Measurements from ENCODE around the gene DEF6. TPM values are rescaled to one million over a fixed set of nuclear protein-coding genes. Genes with fewer than 3 reads are reported as not detected.
A peak's percentile ranks its signal among the peaks of the same experiment; 100 is the strongest.
"Not testable (repeated sequence)": the region's sequence is repeated elsewhere in the genome, so short reads cannot be mapped to it uniquely, and the experiment has no call there.

Gene DEF6
- total RNA-seq, 1 donor: 1.3 TPM

DNA sequence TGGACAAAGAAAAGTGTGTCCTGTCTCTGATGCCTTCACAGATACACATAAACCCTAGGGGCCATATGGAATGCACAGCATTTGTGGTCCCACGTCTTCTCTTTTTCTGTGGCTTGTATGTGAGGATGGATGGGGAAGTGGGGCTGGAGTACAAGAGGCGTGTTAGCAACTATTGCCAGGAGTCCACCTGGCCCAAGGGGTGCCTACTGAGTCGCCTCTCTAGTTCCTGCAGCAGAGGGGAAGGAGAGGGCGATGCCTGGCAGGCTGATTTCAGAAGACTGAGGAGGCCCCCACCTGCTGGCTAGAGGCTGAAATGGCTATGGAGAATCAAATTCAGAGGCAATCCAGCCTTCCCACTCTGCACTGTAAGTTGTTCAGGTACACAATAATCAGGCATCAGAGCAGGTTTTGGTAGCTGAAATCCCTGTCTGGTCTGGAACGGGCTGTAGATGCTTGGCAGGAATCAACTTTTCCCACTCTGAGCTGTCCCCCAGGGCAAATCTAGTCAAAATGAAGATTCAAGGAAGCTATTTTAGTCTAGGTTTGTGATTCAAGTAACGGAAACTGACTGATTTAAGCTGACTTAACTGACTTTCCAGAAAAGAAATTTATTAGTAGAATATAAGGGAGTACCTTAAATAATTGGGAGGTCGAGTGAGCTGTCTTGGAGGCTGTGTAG, 29.9 kb downstream of the DEF6 start:
- peak; percentile 60 for DNase-seq (ENCODE audit: low read depth)
- TF ChIP-seq CTCF (IDR thresholded peaks at IDR 0.05; ENCODE audit: insufficient read depth, low read depth, low read length): peak; percentile 79
- no peak overlapping the region for H3K4me3 ChIP-seq (ENCODE audit: low read depth, low read length)

GRCh38 chr6:35328108-35328723, 30.6 kb downstream of the DEF6 start:
- TF ChIP-seq CTCF (IDR thresholded peaks at IDR 0.05; ENCODE audit: insufficient read depth, low read depth, low read length): no peak
- no peak overlapping the region for H3K4me3 ChIP-seq (ENCODE audit: low read depth, low read length)
- no peak for DNase-seq (ENCODE audit: low read depth)

- DNase-seq (ENCODE audit: low read depth): not testable (repeated sequence)
These were observed 31.3 kb downstream of the DEF6 start for GRCh38 chr6:35328965-35329364.

DNA sequence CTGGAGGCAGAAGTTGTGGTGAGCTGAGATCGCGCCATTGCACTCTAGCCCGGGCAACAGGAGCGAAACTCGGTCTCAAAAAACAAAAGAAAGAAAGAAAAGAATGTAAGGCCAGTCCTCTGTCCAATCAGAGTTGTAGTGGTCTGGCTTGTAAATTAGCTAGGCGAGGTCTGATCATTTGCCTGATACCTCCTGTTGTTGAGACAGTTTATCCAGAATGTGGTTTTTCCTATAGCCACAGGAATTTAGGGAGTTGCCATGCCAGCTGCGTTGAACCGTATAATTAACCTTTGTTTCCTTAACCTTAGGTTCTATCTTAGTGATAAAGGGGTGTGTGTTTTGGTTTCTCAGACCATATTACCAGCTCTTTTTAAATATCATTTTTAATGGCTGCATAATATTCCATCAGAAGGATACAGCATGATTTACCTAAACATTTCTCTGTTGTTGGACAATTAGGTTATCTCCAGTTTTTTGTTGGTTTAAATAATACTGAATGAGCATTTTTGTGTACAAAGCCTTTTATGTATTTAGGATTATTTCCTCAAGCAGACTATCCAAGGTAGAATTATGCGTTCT, 33.0 kb downstream of the DEF6 start:
- TF ChIP-seq CTCF (IDR thresholded peaks at IDR 0.05; ENCODE audit: insufficient read depth, low read depth, low read length): no peak
- no peak overlapping the region for H3K4me3 ChIP-seq (ENCODE audit: low read depth, low read length)
- peak; percentile 11 for DNase-seq (ENCODE audit: low read depth)

More at GRCh38 chr6:35328965-35329364, 31.3 kb downstream of the DEF6 start:
- not testable (repeated sequence) for H3K4me3 ChIP-seq (ENCODE audit: low read depth, low read length)

DNA sequence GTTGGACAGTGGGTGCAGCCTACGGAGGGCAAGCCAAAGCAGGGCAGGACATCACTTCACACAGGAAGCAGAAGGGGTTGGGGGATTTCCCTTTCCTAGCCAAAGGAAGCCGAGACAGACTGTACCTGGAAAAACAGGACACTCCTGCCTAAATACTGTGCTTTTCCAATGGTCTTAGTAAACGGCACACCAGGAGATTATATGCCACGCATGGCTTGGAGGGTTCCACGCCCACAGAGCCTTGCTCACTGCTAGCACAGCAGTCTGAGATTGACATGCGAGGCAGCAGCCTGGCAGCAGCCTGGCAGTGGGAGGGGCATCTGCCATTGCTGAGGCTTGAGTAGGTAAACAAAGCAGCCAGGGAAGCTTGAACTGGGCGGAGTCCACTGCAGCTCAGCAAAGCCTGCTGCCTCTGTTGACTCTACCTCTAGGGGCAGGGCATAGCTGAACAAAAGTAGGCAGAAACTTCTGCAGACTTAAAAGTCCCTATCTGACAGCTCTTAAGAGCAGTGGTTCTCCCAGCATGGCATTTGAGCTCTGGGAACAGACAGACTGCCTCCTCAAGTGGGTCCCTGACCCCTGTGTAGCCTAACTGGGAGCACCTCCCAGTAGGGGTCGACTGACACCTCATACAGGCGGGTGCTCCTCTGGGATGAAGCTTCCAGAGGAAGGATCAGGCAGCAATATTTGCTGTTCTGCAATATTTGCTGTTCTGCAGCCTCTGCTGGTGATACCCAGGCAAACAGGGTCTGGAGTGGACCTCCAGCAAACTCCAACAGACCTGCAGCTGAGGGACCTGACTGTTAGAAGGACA, 34.7 kb downstream of the DEF6 start:
- DNase-seq (ENCODE audit: low read depth); H3K4me3 ChIP-seq (ENCODE audit: low read depth, low read length): not testable (repeated sequence)
- peak; percentile 2 for TF ChIP-seq CTCF (IDR thresholded peaks at IDR 0.05; ENCODE audit: insufficient read depth, low read depth, low read length)

DNA sequence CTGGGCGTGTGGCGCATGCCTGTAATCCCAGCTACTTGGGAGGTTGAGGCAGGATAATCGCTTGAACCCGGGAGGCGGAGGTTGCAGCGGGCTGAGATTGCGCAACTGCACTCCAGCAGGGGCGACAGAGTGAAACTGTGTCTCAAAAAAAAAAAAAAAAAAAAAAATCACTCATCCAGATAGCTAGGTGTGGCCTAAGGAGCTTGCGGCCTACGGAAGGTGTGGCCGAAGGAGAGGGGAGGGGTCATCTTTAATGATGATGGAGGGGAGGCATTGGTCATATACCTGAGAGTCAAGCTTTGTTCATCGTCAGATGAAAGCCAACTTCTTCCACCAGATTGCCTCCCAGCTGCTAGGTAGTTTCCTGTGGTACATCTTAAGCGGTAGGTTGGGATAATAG, 43.9 kb downstream of the DEF6 start:
- DNase-seq (ENCODE audit: low read depth): no peak

More for the DNA sequence above, 43.9 kb downstream of the DEF6 start:
- no peak overlapping the region for H3K4me3 ChIP-seq (ENCODE audit: low read depth, low read length)
- TF ChIP-seq CTCF (IDR thresholded peaks at IDR 0.05; ENCODE audit: insufficient read depth, low read depth, low read length): no peak
